HepG2 (cell line): ENCODE results near the gene RBM28. TPM values are rescaled to one million over a fixed set of nuclear protein-coding genes. Genes with fewer than 3 reads are reported as not detected.

Experiments used
- ATAC-seq: fragments of 200-7000 bp; cut with Tn5 transposase; 3 replicates; pipeline ENCODE4 v1.9.1; 2020; ENCODE audit warnings: mild to moderate bottlenecking, moderate library complexity
- BruUV-seq: library from RNA; stranded (reverse); fragments of 400-500 nt; replicated peaks from 2 replicates; lab custom pipeline; 2021; lab: Mats Ljungman, UMichigan
- CTCF ChIA-PET: fragments of 300-600 bp; formaldehyde crosslinking; extraction: SDS; loops from one replicate; lab custom pipeline; 2021; ENCODE audit warnings: low total read pairs, inconsistent platforms, low intra/inter-chr PET ratio; lab: Yijun Ruan, JAX
- POLR2A ChIA-PET: fragments of 350-600 bp; sonication (Branson Sonifier 250); formaldehyde crosslinking; loops from one replicate; lab custom pipeline; 2020; ENCODE audit warnings: antibody characterized with exemption, inconsistent platforms; lab: Yijun Ruan, JAX
- DNase-seq: peaks from one replicate; pipeline ENCODE4 v3.0.0-alpha.2; 2015; ENCODE audit warnings: low spot score
- FAIRE-seq: peaks from 3 replicates; lab custom pipeline; 2011; peaks lifted over from hg19 to GRCh38; lab: Jason Lieb, UNC
- H2AFZ ChIP-seq: one replicate; pipeline ENCODE4 v1.6.1; 2011; ENCODE audit warnings: low read length, inconsistent platforms
- H3K27ac ChIP-seq: fragments of 300-600 bp; 3 replicates; pipeline ENCODE4 v1.8.0; 2011; ENCODE audit warnings: mixed run types, mild to moderate bottlenecking, mixed read lengths, low read length, inconsistent platforms; ENCODE audit not compliant: insufficient read depth; ENCODE audit errors: extremely low read length
- H3K27me3 ChIP-seq, 2 experiments: fragments of 200-600 bp in 1 of 2; 2 replicates in 1 of 2; 3 replicates in 1 of 2; pipeline versions ENCODE4 v1.6.0 to v1.8.0; 2011; ENCODE audit warnings: low read length in 2 of 2, mild to moderate bottlenecking in 2 of 2, moderate library complexity in 2 of 2, inconsistent platforms in 1 of 2; ENCODE audit not compliant: insufficient read depth in 2 of 2, control insufficient read depth in 1 of 2
- H3K36me3 ChIP-seq, 2 experiments: fragments of 200-600 bp in 1 of 2; replicated peaks in 1 of 2; 2 replicates in 1 of 2; 3 replicates in 1 of 2; pipeline versions ENCODE4 v1.5.1 to v1.8.0; 2011; ENCODE audit warnings: low read length in 2 of 2, inconsistent platforms in 1 of 2; ENCODE audit not compliant: insufficient read depth in 2 of 2, control insufficient read depth in 1 of 2
- H3K4me1 ChIP-seq: 2 replicates; pipeline ENCODE4 v1.5.1; 2012; ENCODE audit warnings: low read length, inconsistent platforms; ENCODE audit not compliant: insufficient read depth
- H3K4me2 ChIP-seq: 2 replicates; pipeline ENCODE4 v1.6.0; 2011; ENCODE audit warnings: low read depth, low read length, inconsistent platforms
- H3K4me3 ChIP-seq, 3 experiments: fragments of 200-600 bp in 1 of 3; sonication (generic), shearing (Covaris generic) in 1 of 3; replicated peaks in 1 of 3; 2 replicates each; pipeline ENCODE4 v1.5.1; 2011 to 2016; ENCODE audit warnings: low read length in 3 of 3, inconsistent platforms in 2 of 3, low read depth in 2 of 3, mild to moderate bottlenecking in 2 of 3, control low read depth in 1 of 3, mixed read lengths in 1 of 3; ENCODE audit not compliant: insufficient read depth in 1 of 3
- H3K79me2 ChIP-seq: one replicate; pipeline ENCODE4 v1.6.1; 2011; ENCODE audit warnings: low read length, inconsistent platforms; ENCODE audit not compliant: insufficient read depth
- H3K9ac ChIP-seq: 2 replicates; pipeline ENCODE4 v1.6.0; 2011; ENCODE audit warnings: mild to moderate bottlenecking, low read depth, low read length, inconsistent platforms; ENCODE audit not compliant: insufficient read depth
- H3K9me3 ChIP-seq: 2 replicates; pipeline ENCODE4 v1.5.1; 2012; ENCODE audit warnings: mild to moderate bottlenecking, low read length
- H4K20me1 ChIP-seq: 2 replicates; pipeline ENCODE4 v1.6.0; 2011; ENCODE audit warnings: inconsistent platforms, mild to moderate bottlenecking, low read length, moderate library complexity; ENCODE audit not compliant: insufficient read depth
- SMYD3 ChIP-seq: sonication (generic); formaldehyde crosslinking; IDR thresholded peaks from 2 replicates; pipeline ENCODE4 v1.8.1; 2023; ENCODE audit warnings: mild to moderate bottlenecking, missing genetic modification reagents
- ZNF343 ChIP-seq: sonication (generic); formaldehyde crosslinking; IDR thresholded peaks from 2 replicates; pipeline ENCODE4 v1.4.0; 2020; ENCODE audit warnings: mild to moderate bottlenecking, missing genetic modification reagents
- ZNF530 ChIP-seq: sonication (generic); formaldehyde crosslinking; IDR thresholded peaks from 2 replicates; pipeline ENCODE4 v1.5.0; 2020; ENCODE audit warnings: low read depth, mild to moderate bottlenecking, missing genetic modification reagents
- ZNF670 ChIP-seq: sonication (generic); formaldehyde crosslinking; IDR thresholded peaks from 2 replicates; pipeline ENCODE4 v1.8.0; 2022; ENCODE audit warnings: mild to moderate bottlenecking, missing genetic modification reagents, borderline replicate concordance
- WGBS: methylation state at CpG from one replicate; pipeline ENCODE4 v1.1.6; 2017; ENCODE audit warnings: low lambda C conversion rate; 5-methylcytosine and 5-hydroxymethylcytosine counted together
- in situ Hi-C: cut with HindIII; loops from 2 replicates; pipeline ENCODE4 v1.10.0; 2017; ENCODE audit warnings: low pct_unique_long_range_greater_than_20kb; ENCODE audit not compliant: extremely low pct_ligation_motif_present
- intact Hi-C: fragments of 100-400 bp; cut with micrococcal nuclease; formaldehyde crosslinking; loops from one replicate; pipeline ENCODE4 v1.10.0; 2022; ENCODE audit not compliant: unreplicated experiment
- polyA plus RNA-seq, 8 experiments: library from polyadenylated mRNA; depleted of rRNA in 3 of 8; stranded (reverse) in 7 of 8; unstranded in 1 of 8; fragments of >200 nt; fragmentation: Illumina TruSeq in 4 of 8; extraction: Trizol in 4 of 8; gene quantifications; 2 replicates each; pipeline versions ENCODE4 v1.2.1 to v1.2.3, GENCODE V29; 2011 to 2016; ENCODE audit warnings: low read depth in 4 of 8, missing spikeins in 1 of 8, mixed read lengths in 1 of 8; ENCODE audit not compliant: insufficient read depth in 1 of 8
- total RNA-seq, 5 experiments: library from RNA; depleted of rRNA; stranded (reverse); fragments of >200 nt; fragmentation: Illumina TruSeq; extraction: Trizol; gene quantifications; 2 replicates each; pipeline ENCODE4 v1.2.3, GENCODE V29; 2016; ENCODE audit warnings: low read depth in 1 of 5
- TF ChIP-seq, protein P1 (sequence below): sonication (generic); formaldehyde crosslinking; IDR thresholded peaks from 2 replicates; pipeline ENCODE4 v1.4.0; 2020; ENCODE audit warnings: mild to moderate bottlenecking, missing genetic modification reagents
- TF ChIP-seq, protein P2 (sequence below): sonication (generic); formaldehyde crosslinking; IDR thresholded peaks from 2 replicates; pipeline ENCODE4 v1.4.0; 2020; ENCODE audit warnings: missing genetic modification reagents, borderline replicate concordance
- TF ChIP-seq, protein P3 (sequence below): sonication (generic); formaldehyde crosslinking; IDR thresholded peaks from 2 replicates; pipeline ENCODE4 v1.5.0; 2020; ENCODE audit warnings: mild to moderate bottlenecking, missing genetic modification reagents, moderate library complexity

RBM28 gene
- total and polyA plus RNA-seq, 2 of the 13 experiments (the other 11 are each of a cell fraction or from before 2014, with no cell fraction given) = 20.5 to 49.0 TPM

DNA sequence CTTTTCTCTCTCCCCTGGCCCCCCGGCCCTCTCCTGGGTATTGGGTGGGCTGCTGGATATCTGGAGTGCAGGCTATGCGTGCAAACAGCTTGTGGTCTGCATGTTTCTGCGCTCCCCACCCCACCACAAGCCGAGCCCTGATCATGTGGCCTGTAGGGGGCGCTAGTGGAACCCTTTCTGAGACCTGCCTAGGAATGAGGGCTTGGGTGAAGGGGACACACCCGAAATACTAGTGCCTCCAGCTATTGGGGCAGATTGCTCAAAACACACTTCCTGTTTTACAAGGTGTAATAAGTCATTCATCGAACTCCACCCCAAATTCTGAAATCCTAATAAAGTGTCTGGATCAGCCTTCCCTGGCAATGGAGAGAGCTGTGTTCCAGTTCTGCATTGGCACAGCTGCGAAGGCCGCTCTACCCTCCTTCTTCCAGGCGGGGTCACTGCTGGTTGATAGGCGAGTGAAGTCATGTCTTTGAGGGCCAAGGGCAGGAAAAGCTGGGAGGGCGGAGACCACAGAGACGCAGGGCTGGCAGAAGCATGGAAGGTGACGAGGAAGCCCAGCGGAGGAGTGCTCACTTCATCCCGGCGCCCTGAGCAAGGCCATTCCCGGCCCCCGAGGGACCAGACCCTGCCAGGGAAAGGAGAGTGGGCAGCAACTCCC lies 37.6 kb upstream of the RBM28 start:
- Histone ChIP-seq H3K4me1 (peaks cover 9% of the 10 kb centered on the region; the same call in 1 of the 2 replicates), H3K4me3 (no peak overlapping the region), H3K9ac (no peak overlapping the region), H3K4me2 (no peak overlapping the region), H4K20me1 (0 out of 2 replicates have a peak, but pooled peaks cover 2% of the 10 kb centered on the region), H3K27ac (no peak overlapping the region), H3K79me2 (no peaks in the 10 kb centered on the region), H3K27me3 (peaks cover 1 to 23% of the 10 kb centered on the region in 2 experiments; a peak in 3 of 5 replicates), H3K36me3 (no peaks in the 10 kb centered on the region), H2AFZ (no peak overlapping the region), H3K9me3 (no peaks in the 10 kb centered on the region)
- intact Hi-C loops (no loop called here), in situ Hi-C loops (loop anchor here (5.0 kb wide), 1 partner anchor 34 kb away; no protein-coding TSS in a partner anchor)
- 50% methylated on average over 15 of the region's 19 CpGs for WGBS
- DNase-seq = no peak
- TF ChIP-seq, protein P1, sequence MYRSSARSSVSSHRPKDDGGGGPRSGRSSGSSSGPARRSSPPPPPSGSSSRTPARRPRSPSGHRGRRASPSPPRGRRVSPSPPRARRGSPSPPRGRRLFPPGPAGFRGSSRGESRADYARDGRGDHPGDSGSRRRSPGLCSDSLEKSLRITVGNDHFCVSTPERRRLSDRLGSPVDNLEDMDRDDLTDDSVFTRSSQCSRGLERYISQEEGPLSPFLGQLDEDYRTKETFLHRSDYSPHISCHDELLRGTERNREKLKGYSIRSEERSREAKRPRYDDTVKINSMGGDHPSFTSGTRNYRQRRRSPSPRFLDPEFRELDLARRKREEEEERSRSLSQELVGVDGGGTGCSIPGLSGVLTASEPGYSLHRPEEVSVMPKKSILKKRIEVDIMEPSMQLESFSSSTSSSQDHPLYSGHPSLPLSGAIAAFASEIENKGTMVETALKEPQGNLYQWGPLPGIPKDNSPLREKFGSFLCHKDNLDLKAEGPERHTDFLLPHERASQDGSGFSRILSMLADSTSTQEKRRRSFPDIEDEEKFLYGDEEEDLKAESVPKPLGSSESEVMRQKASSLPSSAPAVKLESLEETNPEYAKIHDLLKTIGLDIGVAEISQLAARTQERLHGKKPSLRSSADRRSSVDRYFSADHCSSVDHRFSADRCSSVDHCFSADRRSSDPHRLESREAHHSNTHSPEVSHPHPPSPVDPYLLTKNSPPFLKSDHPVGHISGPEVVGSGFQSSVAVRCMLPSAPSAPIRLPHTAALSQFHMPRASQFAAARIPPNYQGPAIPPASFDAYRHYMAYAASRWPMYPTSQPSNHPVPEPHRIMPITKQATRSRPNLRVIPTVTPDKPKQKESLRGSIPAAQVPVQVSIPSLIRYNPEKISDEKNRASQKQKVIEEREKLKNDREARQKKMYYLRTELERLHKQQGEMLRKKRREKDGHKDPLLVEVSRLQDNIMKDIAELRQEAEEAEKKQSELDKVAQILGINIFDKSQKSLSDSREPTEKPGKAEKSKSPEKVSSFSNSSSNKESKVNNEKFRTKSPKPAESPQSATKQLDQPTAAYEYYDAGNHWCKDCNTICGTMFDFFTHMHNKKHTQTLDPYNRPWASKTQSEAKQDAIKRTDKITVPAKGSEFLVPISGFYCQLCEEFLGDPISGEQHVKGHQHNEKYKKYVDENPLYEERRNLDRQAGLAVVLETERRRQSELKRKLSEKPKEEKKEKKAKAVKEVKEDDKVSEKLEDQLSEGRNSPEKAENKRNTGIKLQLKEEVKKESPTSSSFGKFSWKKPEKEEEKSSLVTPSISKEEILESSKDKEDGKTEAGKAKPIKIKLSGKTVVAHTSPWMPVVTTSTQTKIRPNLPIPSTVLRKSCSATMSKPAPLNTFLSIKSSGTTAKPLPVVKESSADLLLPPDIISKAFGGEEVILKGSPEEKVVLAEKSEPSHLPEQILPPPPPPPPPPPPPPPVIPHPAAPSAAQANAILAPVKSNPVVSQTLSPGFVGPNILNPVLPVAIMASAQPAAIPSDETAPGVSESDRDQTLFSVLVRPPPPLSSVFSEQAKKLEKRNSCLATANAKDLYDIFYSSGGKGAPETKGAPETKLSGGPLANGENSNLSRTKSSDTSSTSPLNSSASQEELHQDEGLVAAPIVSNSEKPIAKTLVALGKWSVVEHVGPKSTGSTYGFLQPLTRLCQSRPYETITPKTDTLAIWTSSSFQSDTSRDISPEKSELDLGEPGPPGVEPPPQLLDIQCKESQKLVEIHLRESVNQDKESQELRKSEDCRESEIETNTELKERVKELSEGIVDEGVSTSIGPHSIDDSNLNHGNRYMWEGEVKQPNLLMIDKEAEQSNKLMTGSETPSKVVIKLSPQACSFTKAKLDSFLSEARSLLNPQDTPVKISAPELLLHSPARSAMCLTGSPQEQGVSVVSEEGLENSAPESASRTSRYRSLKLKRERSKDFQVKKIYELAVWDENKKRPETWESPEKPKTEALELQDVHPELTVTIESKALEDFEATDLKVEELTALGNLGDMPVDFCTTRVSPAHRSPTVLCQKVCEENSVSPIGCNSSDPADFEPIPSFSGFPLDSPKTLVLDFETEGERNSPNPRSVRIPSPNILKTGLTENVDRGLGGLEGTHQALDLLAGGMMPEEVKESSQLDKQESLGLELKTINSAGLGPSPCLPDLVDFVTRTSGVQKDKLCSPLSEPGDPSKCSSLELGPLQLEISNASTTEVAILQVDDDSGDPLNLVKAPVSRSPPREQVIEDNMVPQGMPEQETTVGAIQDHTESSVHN = no peak
- TF ChIP-seq SMYD3 (CRISPR knock-in tag) (no peak), ZNF670 (CRISPR knock-in tag) (no peak), ZNF343 (CRISPR knock-in tag) (no peak), ZNF530 (no peak)
- TF ChIP-seq, protein P2, sequence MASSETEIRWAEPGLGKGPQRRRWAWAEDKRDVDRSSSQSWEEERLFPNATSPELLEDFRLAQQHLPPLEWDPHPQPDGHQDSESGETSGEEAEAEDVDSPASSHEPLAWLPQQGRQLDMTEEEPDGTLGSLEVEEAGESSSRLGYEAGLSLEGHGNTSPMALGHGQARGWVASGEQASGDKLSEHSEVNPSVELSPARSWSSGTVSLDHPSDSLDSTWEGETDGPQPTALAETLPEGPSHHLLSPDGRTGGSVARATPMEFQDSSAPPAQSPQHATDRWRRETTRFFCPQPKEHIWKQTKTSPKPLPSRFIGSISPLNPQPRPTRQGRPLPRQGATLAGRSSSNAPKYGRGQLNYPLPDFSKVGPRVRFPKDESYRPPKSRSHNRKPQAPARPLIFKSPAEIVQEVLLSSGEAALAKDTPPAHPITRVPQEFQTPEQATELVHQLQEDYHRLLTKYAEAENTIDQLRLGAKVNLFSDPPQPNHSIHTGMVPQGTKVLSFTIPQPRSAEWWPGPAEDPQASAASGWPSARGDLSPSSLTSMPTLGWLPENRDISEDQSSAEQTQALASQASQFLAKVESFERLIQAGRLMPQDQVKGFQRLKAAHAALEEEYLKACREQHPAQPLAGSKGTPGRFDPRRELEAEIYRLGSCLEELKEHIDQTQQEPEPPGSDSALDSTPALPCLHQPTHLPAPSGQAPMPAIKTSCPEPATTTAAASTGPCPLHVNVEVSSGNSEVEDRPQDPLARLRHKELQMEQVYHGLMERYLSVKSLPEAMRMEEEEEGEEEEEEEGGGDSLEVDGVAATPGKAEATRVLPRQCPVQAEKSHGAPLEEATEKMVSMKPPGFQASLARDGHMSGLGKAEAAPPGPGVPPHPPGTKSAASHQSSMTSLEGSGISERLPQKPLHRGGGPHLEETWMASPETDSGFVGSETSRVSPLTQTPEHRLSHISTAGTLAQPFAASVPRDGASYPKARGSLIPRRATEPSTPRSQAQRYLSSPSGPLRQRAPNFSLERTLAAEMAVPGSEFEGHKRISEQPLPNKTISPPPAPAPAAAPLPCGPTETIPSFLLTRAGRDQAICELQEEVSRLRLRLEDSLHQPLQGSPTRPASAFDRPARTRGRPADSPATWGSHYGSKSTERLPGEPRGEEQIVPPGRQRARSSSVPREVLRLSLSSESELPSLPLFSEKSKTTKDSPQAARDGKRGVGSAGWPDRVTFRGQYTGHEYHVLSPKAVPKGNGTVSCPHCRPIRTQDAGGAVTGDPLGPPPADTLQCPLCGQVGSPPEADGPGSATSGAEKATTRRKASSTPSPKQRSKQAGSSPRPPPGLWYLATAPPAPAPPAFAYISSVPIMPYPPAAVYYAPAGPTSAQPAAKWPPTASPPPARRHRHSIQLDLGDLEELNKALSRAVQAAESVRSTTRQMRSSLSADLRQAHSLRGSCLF (CRISPR knock-in tag) = no peak
- TF ChIP-seq, protein P3, sequence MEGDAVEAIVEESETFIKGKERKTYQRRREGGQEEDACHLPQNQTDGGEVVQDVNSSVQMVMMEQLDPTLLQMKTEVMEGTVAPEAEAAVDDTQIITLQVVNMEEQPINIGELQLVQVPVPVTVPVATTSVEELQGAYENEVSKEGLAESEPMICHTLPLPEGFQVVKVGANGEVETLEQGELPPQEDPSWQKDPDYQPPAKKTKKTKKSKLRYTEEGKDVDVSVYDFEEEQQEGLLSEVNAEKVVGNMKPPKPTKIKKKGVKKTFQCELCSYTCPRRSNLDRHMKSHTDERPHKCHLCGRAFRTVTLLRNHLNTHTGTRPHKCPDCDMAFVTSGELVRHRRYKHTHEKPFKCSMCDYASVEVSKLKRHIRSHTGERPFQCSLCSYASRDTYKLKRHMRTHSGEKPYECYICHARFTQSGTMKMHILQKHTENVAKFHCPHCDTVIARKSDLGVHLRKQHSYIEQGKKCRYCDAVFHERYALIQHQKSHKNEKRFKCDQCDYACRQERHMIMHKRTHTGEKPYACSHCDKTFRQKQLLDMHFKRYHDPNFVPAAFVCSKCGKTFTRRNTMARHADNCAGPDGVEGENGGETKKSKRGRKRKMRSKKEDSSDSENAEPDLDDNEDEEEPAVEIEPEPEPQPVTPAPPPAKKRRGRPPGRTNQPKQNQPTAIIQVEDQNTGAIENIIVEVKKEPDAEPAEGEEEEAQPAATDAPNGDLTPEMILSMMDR = peak; percentile 56
- ChIA-PET POLR2A (no interaction called here), CTCF (no interaction called here)
- no TSS peak for BruUV-seq
- no peak for FAIRE-seq
- ATAC-seq = peak; percentile 62
